Activated CD4-positive, alpha-beta T cell treated with anti-CD3 and anti-CD28 coated beads, Interleukin-2, amount 50 U/mL, for 16 hours (primary cell): ENCODE data around the gene CROCC.
"Not testable (repeated sequence)": the region's sequence is repeated elsewhere in the genome, so short reads cannot be mapped to it uniquely, and the experiment has no call there.

Experiments
- DNase-seq: peaks from one replicate; pipeline ENCODE4 v3.0.0-alpha.2; 2020

The CROCC gene

DNA sequence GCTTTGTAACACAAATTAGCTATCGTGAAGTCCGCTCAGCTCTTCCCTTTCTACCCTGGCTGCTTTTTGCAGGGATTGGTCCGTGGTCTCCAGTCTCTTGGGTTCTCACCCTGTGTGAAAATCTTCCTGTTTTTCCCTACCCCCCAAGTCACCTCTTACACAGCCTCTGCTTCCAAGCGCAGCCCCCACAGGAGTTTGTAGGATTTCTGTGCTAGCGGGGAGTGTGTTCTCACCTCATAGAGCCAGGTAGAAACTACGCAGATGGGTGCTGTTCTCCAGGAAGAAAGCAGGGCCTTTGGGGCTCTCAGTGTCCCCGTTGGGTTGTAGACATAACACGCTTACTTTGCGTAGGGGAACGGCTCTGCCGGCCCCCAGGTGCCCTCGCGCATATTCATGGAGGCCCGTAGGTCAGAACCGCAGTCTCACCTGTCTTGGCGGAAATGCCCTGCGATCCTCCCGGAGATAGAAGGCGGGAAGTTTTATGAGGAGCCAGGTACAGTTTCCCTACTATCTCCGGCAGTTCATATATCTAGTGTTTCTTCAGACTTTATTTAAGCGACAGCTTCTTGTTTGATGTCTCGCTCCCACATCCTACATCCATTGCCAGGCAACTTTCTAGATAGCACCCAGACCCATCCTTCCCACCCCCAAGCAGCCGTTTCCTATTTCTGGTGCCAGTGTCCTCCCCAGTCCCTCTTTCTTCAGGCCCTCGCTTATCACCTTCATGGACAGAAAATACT lies 25.2 kb upstream of the CROCC start:
- peak; percentile 93 for DNase-seq

- DNase-seq, result not testable (repeated sequence)
Observed at GRCh38 chr1:16897653-16898052, 24.1 kb upstream of the CROCC start.

GRCh38 chr1:16898298-16898697 lies 23.4 kb upstream of the CROCC start:
- DNase-seq, result not testable (repeated sequence)

DNA sequence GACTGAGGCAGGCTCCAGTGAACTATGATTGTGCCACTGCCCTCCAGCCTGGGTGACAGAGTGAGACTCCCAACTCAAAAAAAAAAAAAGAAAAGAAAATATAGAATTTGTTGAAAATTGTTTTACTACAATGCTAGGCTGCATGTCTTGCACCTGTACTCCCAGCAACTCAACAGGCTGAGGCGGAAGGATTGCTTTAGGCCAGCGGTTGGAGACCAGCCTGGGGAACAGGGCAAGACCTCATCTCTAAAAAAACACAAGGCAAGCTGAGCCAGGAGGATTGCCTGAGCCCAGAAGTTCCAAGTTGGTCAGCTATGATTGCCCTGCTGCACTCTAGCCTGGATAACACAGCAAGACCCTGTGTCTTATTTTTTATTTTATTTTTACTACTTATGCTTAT lies 22.7 kb upstream of the CROCC start:
- DNase-seq, result not testable (repeated sequence)

DNA sequence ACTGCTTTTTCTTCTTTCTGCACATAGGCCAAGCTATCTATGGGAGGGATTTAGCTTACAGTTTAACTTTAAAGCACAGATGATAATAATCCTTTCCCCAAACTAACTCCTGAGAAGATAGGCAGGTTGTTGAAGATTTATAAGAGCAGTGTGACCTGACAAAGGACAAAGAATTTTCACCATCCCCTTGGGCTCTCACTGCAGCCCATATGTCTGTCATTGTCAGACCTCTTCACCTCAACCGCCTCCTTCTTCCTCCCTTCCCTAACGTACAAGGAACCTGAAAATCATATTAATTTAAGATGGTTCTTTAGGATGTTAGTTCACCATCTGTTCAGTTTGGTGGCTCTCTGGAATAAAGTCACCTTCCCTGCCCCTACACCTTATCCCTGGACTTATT lies 21.0 kb upstream of the CROCC start:
- DNase-seq, result no peak

GRCh38 chr1:16901371-16901770 lies 20.4 kb upstream of the CROCC start:
- not testable (repeated sequence) for DNase-seq

GRCh38 chr1:16903054-16903453 lies 18.7 kb upstream of the CROCC start:
- no peak for DNase-seq

GRCh38 chr1:16903458-16903796 lies 18.3 kb upstream of the CROCC start:
- no peak for DNase-seq

DNA sequence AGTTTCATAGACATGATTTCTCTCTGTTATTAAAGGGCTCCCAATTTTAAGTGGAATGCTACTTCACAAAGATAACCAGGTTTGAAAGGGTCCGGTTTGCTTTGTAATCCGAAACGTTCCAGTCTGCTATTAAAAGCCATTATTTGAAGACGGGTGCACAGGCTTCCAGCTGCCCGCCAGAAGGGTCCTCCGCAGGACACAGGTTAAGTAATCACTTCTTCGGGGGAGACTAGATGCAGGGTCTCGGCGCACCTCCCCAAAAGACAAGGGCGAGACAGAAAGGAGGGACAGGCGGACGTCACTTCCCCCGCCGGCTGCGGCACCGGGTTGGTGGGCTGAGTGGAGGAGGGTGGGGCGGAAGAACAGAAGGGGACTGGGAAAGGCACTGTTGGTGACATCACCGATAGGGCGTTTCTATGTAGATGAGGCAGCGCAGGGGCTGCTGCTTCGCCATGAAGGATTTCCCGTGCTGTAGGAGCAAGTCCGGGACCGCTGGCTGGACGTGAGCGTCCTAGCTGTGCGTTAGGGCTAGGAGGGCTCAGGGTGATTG lies 17.1 kb upstream of the CROCC start:
- peak; percentile 100 for DNase-seq

- peak; percentile 84 for DNase-seq
Observed at GRCh38 chr1:16905110-16905867, 16.4 kb upstream of the CROCC start.

GRCh38 chr1:16905868-16906702 lies 15.6 kb upstream of the CROCC start:
- DNase-seq, result no peak

GRCh38 chr1:16906873-16907272 lies 14.9 kb upstream of the CROCC start:
- no peak for DNase-seq

DNA sequence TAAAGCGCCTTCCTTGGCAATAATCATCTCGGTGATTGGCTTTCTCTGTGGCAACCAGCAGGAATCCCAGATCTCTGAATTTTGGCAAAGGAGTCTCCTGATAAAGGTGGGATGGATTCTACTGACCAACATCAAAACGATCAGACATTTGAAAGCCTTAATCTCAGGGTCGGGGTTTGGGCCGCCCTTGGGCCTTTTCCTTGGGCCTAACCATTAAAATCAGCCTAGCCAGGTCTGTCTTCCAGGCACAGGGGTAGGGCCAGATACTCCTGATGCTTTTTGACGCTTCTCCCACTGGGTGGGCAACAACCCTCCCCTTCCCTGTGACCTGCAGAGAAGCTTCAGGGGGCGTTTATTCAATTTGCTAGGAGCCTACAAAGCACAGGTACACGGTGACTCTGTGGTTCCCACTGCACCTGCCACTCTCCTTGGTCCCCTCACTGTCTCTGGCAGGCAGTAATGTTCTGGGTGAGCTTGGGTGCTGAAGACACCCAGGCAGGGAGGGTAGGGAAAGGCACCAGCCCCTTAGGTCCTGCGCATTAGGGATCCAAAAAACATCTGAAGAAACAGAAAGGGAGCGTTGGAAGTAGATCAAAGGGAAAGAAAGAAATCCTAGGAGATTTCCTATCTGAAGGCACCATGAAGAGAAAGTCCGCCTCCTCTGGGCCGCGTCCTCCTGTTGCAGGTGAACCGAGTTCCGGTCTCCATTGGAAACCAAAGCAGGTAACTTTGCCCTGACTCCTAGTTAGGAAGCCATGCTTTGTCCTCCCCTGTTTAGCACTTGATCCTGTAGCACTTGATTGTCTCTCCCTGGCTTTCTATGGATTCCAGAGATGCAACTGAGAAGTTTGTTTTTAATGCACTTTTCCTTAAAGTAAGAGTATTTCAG lies 13.6 kb upstream of the CROCC start:
- no peak for DNase-seq

- DNase-seq, result not testable (repeated sequence)
Observed at GRCh38 chr1:16911851-16912721, 9.6 kb upstream of the CROCC start.

DNA sequence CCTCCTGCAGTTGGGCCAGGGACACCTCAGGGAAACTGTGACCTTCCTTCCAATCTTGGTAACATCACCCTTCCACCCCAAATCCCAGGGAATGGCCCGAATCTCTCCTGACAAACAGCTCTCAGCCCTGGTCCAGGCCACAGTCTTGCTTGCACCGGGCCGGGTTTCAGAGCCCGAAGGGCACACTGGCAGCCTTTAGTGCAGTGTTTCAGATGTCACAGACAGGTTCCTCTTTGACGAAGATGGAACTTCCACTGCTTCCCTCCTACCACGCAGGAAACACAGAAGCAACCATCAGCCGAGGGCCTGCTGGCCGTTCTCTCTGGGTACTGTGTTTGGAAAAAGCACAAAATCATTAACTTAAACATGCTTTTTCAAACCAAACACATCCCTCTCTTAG lies 9.0 kb upstream of the CROCC start:
- not testable (repeated sequence) for DNase-seq

GRCh38 chr1:16913181-16913832 lies 8.4 kb upstream of the CROCC start:
- DNase-seq, result no peak

- peak; percentile 94 for DNase-seq
Observed at GRCh38 chr1:16913833-16914662, 7.7 kb upstream of the CROCC start.

- DNase-seq, result not testable (repeated sequence)
Observed at GRCh38 chr1:16914928-16915626, 6.7 kb upstream of the CROCC start.

DNA sequence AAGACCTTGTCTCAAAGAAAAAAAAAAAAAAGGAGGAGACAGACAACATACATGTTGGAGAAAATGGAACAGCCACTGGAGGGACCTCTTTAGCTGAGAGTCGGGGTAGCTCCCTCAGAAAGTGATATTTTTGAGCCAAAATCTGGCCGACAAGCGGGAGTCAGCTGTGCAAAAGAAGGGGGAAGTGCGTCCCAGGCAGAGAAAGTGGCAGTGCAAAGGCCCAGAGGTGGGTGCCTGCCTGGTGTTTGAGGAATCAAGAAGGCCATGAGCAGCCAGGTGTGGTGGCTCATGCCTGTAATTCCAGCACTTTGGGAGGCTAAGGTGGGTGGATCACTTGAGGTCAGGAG lies 6.1 kb upstream of the CROCC start:
- no peak for DNase-seq
